Mammary epithelial cell (primary cell): ENCODE data around the gene FZD7.

Experiments used
- CTCF ChIP-seq, 2 donors: IDR thresholded peaks in 1 of 2; conservative IDR thresholded peaks in 1 of 2; 2 replicates each; pipeline ENCODE4 v1.5.1; 2011 to 2012; ENCODE audit warnings: inconsistent platforms in 2 of 2, low read length in 2 of 2, mild to moderate bottlenecking in 2 of 2, control low read depth in 1 of 2, low read depth in 1 of 2; ENCODE audit not compliant: insufficient read depth in 1 of 2; ENCODE audit errors: extremely low read depth in 1 of 2
- EZH2 ChIP-seq: IDR thresholded peaks from 2 replicates; pipeline ENCODE4 v1.6.1; 2012; ENCODE audit warnings: low read length, inconsistent platforms, borderline replicate concordance

GRCh38 chr2:201992960-201993359, 40.7 kb upstream of the FZD7 start:
- TF ChIP-seq CTCF (conservative IDR thresholded peaks at IDR 0.05 in 1 of 2, IDR thresholded peaks at IDR 0.05 in 1 of 2; ENCODE audit: extremely low read depth in 1 of 2, insufficient read depth in 1 of 2, low read depth in 1 of 2, low read length in 2 of 2), result no peak
- no peak for TF ChIP-seq EZH2
